ENCODE data around the gene PLXNB2. TPM values are rescaled to one million over a fixed set of nuclear protein-coding genes. Genes with fewer than 3 reads are reported as not detected.

PLXNB2 gene
- total and polyA plus RNA-seq, 4 donors = 41.1 to 97.3 (median 81.1) TPM

- Histone ChIP-seq H3K27ac (ENCODE audit: low read depth, low read length) (no peak overlapping the region), H3K27me3 (ENCODE audit: control insufficient read depth, insufficient read depth, low read length) (no peaks in the 10 kb centered on the region), H3K4me1 (ENCODE audit: control insufficient read depth, insufficient read depth, low read length) (peaks cover 9% of the 10 kb centered on the region), H3K36me3 (ENCODE audit: control insufficient read depth, insufficient read depth, low read length) (peaks cover 71% of the 10 kb centered on the region), H3K4me3 (ENCODE audit: low read depth, low read length) (no peak overlapping the region), H3K9me3 (ENCODE audit: control insufficient read depth, insufficient read depth, low read length) (no peaks in the 10 kb centered on the region)
- 80% methylated on average over 21 of the region's 21 CpGs for WGBS (ENCODE audit: insufficient coverage)
- no peak for DNase-seq (ENCODE audit: low read depth in 4 of 6, low spot score in 6 of 6)
These were observed 11.4 kb upstream of the PLXNB2 start for GRCh38 chr22:50318698-50319411.

DNA sequence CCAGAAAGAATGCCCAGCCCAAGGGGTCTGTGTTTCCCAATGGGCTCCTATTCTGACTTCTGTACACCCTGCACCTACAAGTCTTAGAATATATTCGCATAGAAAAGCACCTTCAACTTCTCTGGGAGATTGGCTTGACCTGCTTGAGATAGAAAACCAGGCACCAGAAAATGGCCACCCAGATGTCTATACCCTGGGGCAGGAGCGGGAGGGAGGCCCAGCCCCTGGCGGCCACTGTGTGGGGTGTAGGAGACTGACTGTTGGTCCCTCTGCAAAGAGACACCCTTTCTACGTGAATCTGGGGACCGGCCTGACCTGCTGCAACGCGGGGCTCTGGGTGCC is 10.9 kb upstream of the PLXNB2 start:
- Histone ChIP-seq H3K4me3 (ENCODE audit: low read depth, low read length) (no peak overlapping the region), H3K4me1 (ENCODE audit: control insufficient read depth, insufficient read depth, low read length) (peaks cover 9% of the 10 kb centered on the region), H3K27ac (ENCODE audit: low read depth, low read length) (no peak overlapping the region), H3K27me3 (ENCODE audit: control insufficient read depth, insufficient read depth, low read length) (no peaks in the 10 kb centered on the region), H3K9me3 (ENCODE audit: control insufficient read depth, insufficient read depth, low read length) (no peaks in the 10 kb centered on the region), H3K36me3 (ENCODE audit: control insufficient read depth, insufficient read depth, low read length) (peaks cover 74% of the 10 kb centered on the region)
- no peak for DNase-seq (ENCODE audit: low read depth in 4 of 6, low spot score in 6 of 6)
- WGBS (ENCODE audit: insufficient coverage) = 83% methylated on average over 6 of the region's 7 CpGs

DNA sequence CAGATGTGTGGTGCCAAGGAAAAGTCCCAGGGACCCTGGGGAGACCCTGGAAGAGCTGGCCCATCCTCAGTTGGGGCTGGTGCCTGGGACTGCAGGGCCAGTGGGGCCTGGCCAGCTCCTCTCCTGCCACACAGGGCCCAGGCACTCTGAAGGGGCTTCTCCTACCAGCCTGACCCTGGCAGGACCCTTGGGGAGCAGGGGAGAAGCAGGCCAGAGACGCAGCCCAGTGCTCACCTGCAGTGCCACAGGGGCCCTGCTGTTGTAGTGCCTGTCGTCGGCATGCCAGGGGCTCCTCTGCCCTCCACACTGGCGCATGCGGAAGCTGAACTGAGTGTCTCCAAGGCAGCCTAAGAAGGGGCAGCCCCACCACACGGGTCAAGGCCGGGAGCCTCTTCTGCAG is 10.2 kb upstream of the PLXNB2 start:
- Histone ChIP-seq H3K4me1 (ENCODE audit: control insufficient read depth, insufficient read depth, low read length) (peaks cover 9% of the 10 kb centered on the region), H3K36me3 (ENCODE audit: control insufficient read depth, insufficient read depth, low read length) (peaks cover 80% of the 10 kb centered on the region), H3K4me3 (ENCODE audit: low read depth, low read length) (no peak overlapping the region), H3K9me3 (ENCODE audit: control insufficient read depth, insufficient read depth, low read length) (no peaks in the 10 kb centered on the region), H3K27ac (ENCODE audit: low read depth, low read length) (no peak overlapping the region), H3K27me3 (ENCODE audit: control insufficient read depth, insufficient read depth, low read length) (no peaks in the 10 kb centered on the region)
- WGBS (ENCODE audit: insufficient coverage) = 87% methylated on average over 7 of the region's 7 CpGs
- DNase-seq (ENCODE audit: low read depth in 4 of 6, low spot score in 6 of 6) = no peak

GRCh38 chr22:50317178-50317577 is 9.7 kb upstream of the PLXNB2 start:
- no peak overlapping the region for H3K27ac ChIP-seq (ENCODE audit: low read depth, low read length)
- no peak overlapping the region for H3K4me3 ChIP-seq (ENCODE audit: low read depth, low read length)
- DNase-seq (ENCODE audit: low read depth in 4 of 6, low spot score in 6 of 6) = no peak
- H3K27me3 ChIP-seq (ENCODE audit: control insufficient read depth, insufficient read depth, low read length) = no peaks in the 10 kb centered on the region
- no peaks in the 10 kb centered on the region for H3K9me3 ChIP-seq (ENCODE audit: control insufficient read depth, insufficient read depth, low read length)
- peaks cover 83% of the 10 kb centered on the region for H3K36me3 ChIP-seq (ENCODE audit: control insufficient read depth, insufficient read depth, low read length)
- peaks cover 10% of the 10 kb centered on the region for H3K4me1 ChIP-seq (ENCODE audit: control insufficient read depth, insufficient read depth, low read length)
- WGBS (ENCODE audit: insufficient coverage) = 87% methylated on average over 9 of the region's 9 CpGs

GRCh38 chr22:50316114-50317065 is 8.9 kb upstream of the PLXNB2 start:
- peaks cover 91% of the 10 kb centered on the region for H3K36me3 ChIP-seq (ENCODE audit: control insufficient read depth, insufficient read depth, low read length)
- 91% methylated on average over 28 of the region's 45 CpGs for WGBS (ENCODE audit: insufficient coverage)
- no peak for DNase-seq (ENCODE audit: low read depth in 4 of 6, low spot score in 6 of 6)
- H3K4me3 ChIP-seq (ENCODE audit: low read depth, low read length) = no peak overlapping the region
- H3K27me3 ChIP-seq (ENCODE audit: control insufficient read depth, insufficient read depth, low read length) = no peaks in the 10 kb centered on the region
- H3K27ac ChIP-seq (ENCODE audit: low read depth, low read length) = no peak overlapping the region
- peaks cover 18% of the 10 kb centered on the region for H3K4me1 ChIP-seq (ENCODE audit: control insufficient read depth, insufficient read depth, low read length)
- H3K9me3 ChIP-seq (ENCODE audit: control insufficient read depth, insufficient read depth, low read length) = no peaks in the 10 kb centered on the region

GRCh38 chr22:50315289-50316113 is 8.1 kb upstream of the PLXNB2 start:
- H3K9me3 ChIP-seq (ENCODE audit: control insufficient read depth, insufficient read depth, low read length) = no peaks in the 10 kb centered on the region

GRCh38 chr22:50314455-50315288 is 7.2 kb upstream of the PLXNB2 start:
- Histone ChIP-seq H3K36me3 (ENCODE audit: control insufficient read depth, insufficient read depth, low read length) (peaks cover 91% of the 10 kb centered on the region), H3K4me3 (ENCODE audit: low read depth, low read length) (no peak overlapping the region), H3K27me3 (ENCODE audit: control insufficient read depth, insufficient read depth, low read length) (no peaks in the 10 kb centered on the region), H3K9me3 (ENCODE audit: control insufficient read depth, insufficient read depth, low read length) (no peaks in the 10 kb centered on the region), H3K4me1 (ENCODE audit: control insufficient read depth, insufficient read depth, low read length) (peaks cover 28% of the 10 kb centered on the region), H3K27ac (ENCODE audit: low read depth, low read length) (no peak overlapping the region)
- WGBS (ENCODE audit: insufficient coverage) = 68% methylated on average over 33 of the region's 33 CpGs
- no peak for DNase-seq (ENCODE audit: low read depth in 4 of 6, low spot score in 6 of 6)

More at GRCh38 chr22:50315289-50316113, 8.1 kb upstream of the PLXNB2 start:
- 91% methylated on average over 18 of the region's 18 CpGs for WGBS (ENCODE audit: insufficient coverage)
- Histone ChIP-seq H3K27me3 (ENCODE audit: control insufficient read depth, insufficient read depth, low read length) (no peaks in the 10 kb centered on the region), H3K36me3 (ENCODE audit: control insufficient read depth, insufficient read depth, low read length) (peaks cover 92% of the 10 kb centered on the region), H3K4me3 (ENCODE audit: low read depth, low read length) (no peak overlapping the region), H3K27ac (ENCODE audit: low read depth, low read length) (no peak overlapping the region), H3K4me1 (ENCODE audit: control insufficient read depth, insufficient read depth, low read length) (peaks cover 24% of the 10 kb centered on the region)
- no peak for DNase-seq (ENCODE audit: low read depth in 4 of 6, low spot score in 6 of 6)

DNA sequence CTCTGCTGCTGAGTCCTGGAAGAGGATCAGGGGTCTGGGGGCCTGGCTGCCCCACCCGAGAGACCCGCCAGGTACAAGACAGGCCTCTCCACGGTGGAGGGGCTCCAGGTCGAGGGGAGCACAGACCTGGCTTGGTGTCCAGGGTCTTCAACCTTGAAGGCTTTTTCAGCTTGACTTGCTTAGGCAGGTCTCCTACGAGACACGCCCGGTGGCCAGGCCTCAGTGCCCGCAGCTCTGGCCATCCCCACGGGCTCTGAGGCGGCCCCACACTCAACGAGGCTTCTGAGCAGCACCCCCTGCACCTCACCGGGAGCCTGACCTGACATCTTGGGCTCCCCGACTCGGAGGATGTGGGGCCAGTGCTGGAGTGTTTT is 6.6 kb upstream of the PLXNB2 start:
- Histone ChIP-seq H3K27ac (ENCODE audit: low read depth, low read length) (no peak overlapping the region), H3K4me3 (ENCODE audit: low read depth, low read length) (no peak overlapping the region), H3K36me3 (ENCODE audit: control insufficient read depth, insufficient read depth, low read length) (peaks cover 91% of the 10 kb centered on the region), H3K27me3 (ENCODE audit: control insufficient read depth, insufficient read depth, low read length) (no peaks in the 10 kb centered on the region), H3K4me1 (ENCODE audit: control insufficient read depth, insufficient read depth, low read length) (peaks cover 34% of the 10 kb centered on the region), H3K9me3 (ENCODE audit: control insufficient read depth, insufficient read depth, low read length) (no peaks in the 10 kb centered on the region)
- no peak for DNase-seq (ENCODE audit: low read depth in 4 of 6, low spot score in 6 of 6)
- WGBS (ENCODE audit: insufficient coverage) = 80% methylated on average over 14 of the region's 14 CpGs

- 76% methylated on average over 15 of the region's 17 CpGs for WGBS (ENCODE audit: insufficient coverage)
- H3K27ac ChIP-seq (ENCODE audit: low read depth, low read length) = no peak overlapping the region
- no peaks in the 10 kb centered on the region for H3K27me3 ChIP-seq (ENCODE audit: control insufficient read depth, insufficient read depth, low read length)
- H3K4me1 ChIP-seq (ENCODE audit: control insufficient read depth, insufficient read depth, low read length) = peaks cover 39% of the 10 kb centered on the region
- no peaks in the 10 kb centered on the region for H3K9me3 ChIP-seq (ENCODE audit: control insufficient read depth, insufficient read depth, low read length)
- H3K36me3 ChIP-seq (ENCODE audit: control insufficient read depth, insufficient read depth, low read length) = peaks cover 88% of the 10 kb centered on the region
- H3K4me3 ChIP-seq (ENCODE audit: low read depth, low read length) = no peak overlapping the region
- DNase-seq (ENCODE audit: low read depth in 4 of 6, low spot score in 6 of 6) = no peak
These were observed 6.2 kb upstream of the PLXNB2 start for GRCh38 chr22:50313600-50313999.
